Measurements from ENCODE around the gene COL19A1. TPM values are rescaled to one million over a fixed set of nuclear protein-coding genes. Genes with fewer than 3 reads are reported as not detected.
A peak's percentile ranks its signal among the peaks of the same experiment; 100 is the strongest.

COL19A1 gene
- total and polyA plus RNA-seq, 2 experiments from 2014 or later: not detected

GRCh38 chr6:69867639-69867976 is 1.3 kb downstream of the COL19A1 start (continued):
- TF ChIP-seq REST (IDR thresholded peaks at IDR 0.05; ENCODE audit: unreplicated experiment) (no peak), ZNF331 (CRISPR knock-in tag; IDR thresholded peaks at IDR 0.05; ENCODE audit: low read depth) (no peak)

- H3K4me2 ChIP-seq: peak overlapping the region; percentile 95
- peaks cover 29% of the 10 kb centered on the region for H3K27me3 Mint-ChIP-seq (ENCODE audit: insufficient read depth, low read depth, poor library complexity)
Observed at GRCh38 chr6:69868252-69868804, 2.0 kb downstream of the COL19A1 start.

More at GRCh38 chr6:69868252-69868804, 2.0 kb downstream of the COL19A1 start:
- TF ChIP-seq ETS1 (IDR thresholded peaks at IDR 0.05) (no peak), REST (IDR thresholded peaks at IDR 0.05; ENCODE audit: unreplicated experiment) (no peak), STAT1 (IDR thresholded peaks at IDR 0.05; ENCODE audit: unreplicated experiment) (no peak), CTCF (conservative IDR thresholded peaks at IDR 0.05; ENCODE audit: low read depth in 2 of 2) (peak; percentile 37 to 42; a peak in 3 of 4 replicates), ZNF114 (CRISPR knock-in tag; IDR thresholded peaks at IDR 0.05) (no peak)
- Histone ChIP-seq H3K9me2 (ENCODE audit: insufficient read depth) (no peaks in the 10 kb centered on the region; the same call in 1 of the 2 replicates), H3K27ac (ENCODE audit: low read depth) (no peak overlapping the region), H3K79me2 (replicated peaks; ENCODE audit: insufficient read depth) (no peaks in the 10 kb centered on the region), H3K27me3 (ENCODE audit: insufficient read depth) (peaks cover 47% of the 10 kb centered on the region), H3K36me3 (ENCODE audit: insufficient read depth) (no peaks in the 10 kb centered on the region), H3K4me1 (ENCODE audit: insufficient read depth) (peaks cover 10% of the 10 kb centered on the region), H2AFZ (peak overlapping the region; percentile 97; the same call in 1 of the 2 replicates), H4K20me1 (replicated peaks; ENCODE audit: insufficient read depth) (no peaks in the 10 kb centered on the region), H3K4me3 (peak overlapping the region; percentile 72), H3F3A (replicated peaks; ENCODE audit: low read depth) (no peaks in the 10 kb centered on the region)
- H3K27ac Mint-ChIP-seq: no peak overlapping the region
- no peak; the same call in 2 of the 3 replicates for ATAC-seq
- no peaks in the 10 kb centered on the region for H3K36me3 Mint-ChIP-seq (ENCODE audit: low read depth)
- DNase-seq (ENCODE audit: low spot score): peak; percentile 17
- H3K4me3 Mint-ChIP-seq: peak overlapping the region; percentile 74
- H3K9me3 Mint-ChIP-seq: no peaks in the 10 kb centered on the region
- H3K4me1 Mint-ChIP-seq: peaks cover 19% of the 10 kb centered on the region

Data from GM23338 (cell line).